Left ventricle myocardium superior (tissue), 1 donor: ENCODE results near the gene MLANA. TPM values are rescaled to one million over a fixed set of nuclear protein-coding genes. Genes with fewer than 3 reads are reported as not detected.
A peak's percentile ranks its signal among the peaks of the same experiment; 100 is the strongest.

Experiments
- ATAC-seq: fragments of 200-7000 bp; cut with Tn5 transposase; one replicate; pipeline ENCODE4 v1.9.1; 2020; ENCODE audit warnings: mild to moderate bottlenecking, moderate library complexity
- DNase-seq: peaks from one replicate; pipeline ENCODE4 v3.0.0-alpha.2; 2020
- intact Hi-C: fragments of 100-400 bp; cut with micrococcal nuclease; formaldehyde crosslinking; loops from one replicate; pipeline ENCODE4 v1.11.0; 2022
- total RNA-seq: library from RNA; stranded (reverse); fragmentation: NEBNext Ultra II Directional; extraction: Animal tissue kit (Norgen Biotek cat#: 25700); gene quantifications from one replicate; pipeline ENCODE4 v1.2.1, GENCODE V29; 2021
- donor health status: DM: no; HTN: yes; CAD: no; lungs with severe emphysema.

The MLANA gene
- total RNA-seq, 1 donor from 2014 or later, result not detected

DNA sequence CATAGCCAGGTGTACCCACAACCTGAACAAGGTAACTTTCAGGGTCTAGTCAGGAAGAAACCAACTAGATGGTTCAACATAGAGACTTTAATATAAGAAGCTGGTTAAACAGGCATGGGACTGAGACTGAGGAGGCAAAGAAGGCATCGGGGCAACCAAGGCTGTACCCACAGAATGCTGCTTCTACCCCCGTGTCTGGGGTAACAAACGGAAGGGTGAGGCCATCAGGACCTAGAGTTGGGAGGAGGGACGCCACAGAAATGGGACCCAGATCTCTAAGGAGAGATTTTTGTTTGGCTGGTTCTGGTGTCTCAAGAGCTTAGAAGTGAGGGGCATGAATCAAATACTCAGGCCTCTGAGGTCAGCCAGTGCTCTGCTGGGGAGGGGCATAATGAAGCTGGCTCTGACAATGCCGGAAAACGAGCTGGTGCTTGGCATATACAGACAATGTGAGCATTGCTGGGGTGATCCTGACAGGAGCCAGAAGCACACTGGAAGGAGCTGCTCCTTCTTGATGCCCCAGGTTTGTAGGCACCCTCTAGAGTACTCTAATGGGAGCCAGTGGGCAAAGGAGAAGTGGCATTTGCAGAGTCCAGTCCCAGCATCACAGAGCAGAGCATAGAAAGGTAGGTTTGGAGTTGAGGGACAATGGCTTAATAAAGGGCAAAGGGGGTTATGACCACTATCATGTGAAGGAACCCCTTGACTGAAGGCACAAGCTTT is 3.7 kb downstream of the MLANA start:
- DNase-seq (no peak), ATAC-seq (no peak)
- intact Hi-C loops, result no loop called here

DNA sequence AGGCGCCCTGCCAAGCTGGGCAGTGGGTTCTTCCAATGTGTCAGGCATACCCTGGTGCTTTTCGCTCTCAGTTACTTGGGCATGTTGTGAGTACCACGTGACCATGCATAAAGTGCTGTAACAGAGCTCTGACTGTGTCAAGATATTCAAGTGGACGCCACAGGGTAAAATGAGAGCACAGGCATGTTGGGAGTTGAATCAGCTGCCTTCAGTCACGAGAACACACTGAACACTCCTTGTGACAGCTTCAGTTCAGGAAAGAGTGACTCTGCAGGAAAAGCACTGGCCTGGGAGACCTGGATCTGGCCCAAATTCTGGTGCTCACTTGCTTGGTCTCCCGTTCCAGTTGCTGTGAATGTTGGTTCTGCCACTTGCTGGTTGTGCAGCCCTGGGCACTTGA is 5.1 kb downstream of the MLANA start:
- intact Hi-C loops, result no loop called here
- ATAC-seq, result peak; percentile 76

DNA sequence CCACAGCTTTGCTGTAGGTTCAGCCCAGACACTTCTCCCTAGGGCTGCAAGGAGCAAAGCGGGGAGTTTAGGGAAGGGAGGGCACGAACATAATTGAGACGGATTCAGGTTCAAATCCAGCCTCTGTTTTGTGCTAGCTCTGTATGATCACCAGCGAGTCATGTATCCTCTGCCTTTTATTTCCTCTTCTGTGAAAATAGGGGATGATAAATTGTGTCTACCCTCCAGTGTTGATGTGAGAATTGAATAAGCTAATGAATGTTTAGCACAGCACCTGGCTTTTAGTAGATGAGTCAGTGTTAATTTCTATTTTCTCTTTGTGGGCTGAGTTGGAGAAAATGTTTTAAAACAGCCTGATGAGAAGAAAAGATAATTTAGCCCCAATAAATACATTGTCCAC is 6.2 kb downstream of the MLANA start:
- no peak for ATAC-seq
- intact Hi-C loops, result no loop called here
- DNase-seq, result no peak

More for the DNA sequence above, 5.1 kb downstream of the MLANA start:
- no peak for DNase-seq

DNA sequence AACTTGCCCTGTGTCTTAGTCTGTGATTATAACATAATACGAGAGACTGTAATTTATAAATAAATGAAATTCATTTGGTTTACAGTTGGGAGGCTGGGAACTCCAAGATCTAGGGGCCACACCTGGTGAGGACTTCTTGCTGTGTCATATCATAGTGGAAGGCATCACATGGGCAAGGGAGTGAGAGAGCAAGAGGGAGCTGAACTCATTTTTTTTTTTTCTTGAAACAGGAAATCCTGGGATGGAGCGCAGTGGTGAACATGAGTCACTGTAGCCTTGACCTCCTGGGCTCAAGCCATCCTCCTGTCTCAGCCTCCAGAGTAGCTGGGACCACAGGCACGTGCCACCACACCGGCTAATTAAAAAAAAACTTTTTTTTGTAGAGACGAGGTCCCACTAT is 7.2 kb downstream of the MLANA start:
- intact Hi-C loops, result no loop called here
- DNase-seq (no peak), ATAC-seq (no peak)

DNA sequence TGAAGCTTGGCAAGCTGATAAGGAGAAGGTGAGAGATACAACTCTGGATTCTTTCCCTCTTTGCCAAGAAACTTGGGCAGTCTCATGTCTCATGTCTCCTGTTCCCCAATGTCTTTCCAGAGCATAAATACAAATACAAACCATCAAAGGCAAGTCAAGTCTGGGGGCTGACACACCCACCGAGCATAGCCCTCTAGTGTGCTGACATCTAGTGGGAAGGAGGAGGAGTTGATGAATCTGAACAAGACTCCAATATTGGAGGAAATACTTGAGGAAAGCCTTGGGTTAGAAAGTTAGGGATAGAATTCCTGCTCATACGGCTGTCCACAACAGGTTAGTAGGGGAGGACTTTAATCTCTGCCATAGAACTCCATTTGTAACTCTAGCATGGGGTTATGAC is 8.6 kb downstream of the MLANA start:
- intact Hi-C loops, result no loop called here
- DNase-seq (no peak), ATAC-seq (no peak)

DNA sequence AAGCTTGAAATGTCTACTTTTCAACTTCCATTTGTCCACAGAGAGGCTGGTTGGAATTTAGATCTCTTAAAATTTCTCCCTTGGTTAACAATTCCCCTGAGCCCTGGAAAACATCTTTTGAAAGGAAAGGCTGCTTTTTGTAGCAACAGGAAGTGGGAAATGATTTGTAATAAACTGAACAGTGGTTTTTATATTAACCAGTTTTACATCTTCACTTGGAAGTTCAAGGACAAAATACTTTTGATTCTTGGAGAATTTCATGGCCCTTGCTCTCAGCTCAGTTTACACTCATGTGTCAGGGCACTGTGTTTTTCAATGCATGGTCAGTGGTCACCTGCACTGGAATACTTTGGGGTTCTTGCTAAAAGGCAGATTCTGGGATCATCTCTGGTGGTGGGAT is 9.9 kb downstream of the MLANA start:
- DNase-seq, result no peak
- no peak for ATAC-seq
- intact Hi-C loops, result no loop called here

DNA sequence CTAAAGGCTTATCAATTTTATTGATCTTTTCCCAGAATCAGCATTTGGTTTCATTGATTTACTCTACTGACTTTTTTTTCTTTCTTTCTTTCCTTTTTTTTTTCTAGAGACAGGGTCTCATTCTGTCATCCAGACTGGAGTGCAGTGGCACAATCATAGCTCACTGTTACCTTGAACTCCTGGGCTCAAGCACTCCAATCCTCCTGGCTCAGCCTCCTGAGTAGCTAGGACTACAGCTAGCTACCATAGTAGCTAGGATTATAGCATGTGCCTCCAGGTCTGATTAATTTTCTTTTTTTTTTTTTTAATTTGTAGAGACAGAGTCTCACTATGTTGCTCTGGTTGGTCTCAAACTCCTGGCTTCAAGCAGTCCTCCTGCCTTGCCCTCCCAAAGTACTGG is 11.7 kb downstream of the MLANA start:
- no peak for ATAC-seq
- intact Hi-C loops, result no loop called here
- no peak for DNase-seq

DNA sequence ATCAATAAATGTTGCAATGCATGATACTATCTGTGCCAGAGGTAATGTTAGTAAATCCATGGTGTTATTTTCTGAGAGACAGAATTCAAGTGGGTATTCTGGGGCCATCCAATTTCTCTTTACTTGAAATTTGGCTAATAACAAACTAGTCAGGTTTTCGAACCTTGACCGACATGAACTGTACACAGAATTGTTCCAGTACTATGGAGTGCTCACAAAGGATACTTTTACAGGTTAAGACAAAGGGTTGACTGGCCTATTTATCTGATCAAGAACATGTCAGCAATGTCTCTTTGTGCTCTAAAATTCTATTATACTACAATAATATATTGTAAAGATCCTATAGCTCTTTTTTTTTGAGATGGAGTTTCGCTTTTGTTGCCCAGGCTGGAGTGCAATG is 18.2 kb downstream of the MLANA start:
- intact Hi-C loops, result no loop called here
- ATAC-seq (no peak), DNase-seq (no peak)

DNA sequence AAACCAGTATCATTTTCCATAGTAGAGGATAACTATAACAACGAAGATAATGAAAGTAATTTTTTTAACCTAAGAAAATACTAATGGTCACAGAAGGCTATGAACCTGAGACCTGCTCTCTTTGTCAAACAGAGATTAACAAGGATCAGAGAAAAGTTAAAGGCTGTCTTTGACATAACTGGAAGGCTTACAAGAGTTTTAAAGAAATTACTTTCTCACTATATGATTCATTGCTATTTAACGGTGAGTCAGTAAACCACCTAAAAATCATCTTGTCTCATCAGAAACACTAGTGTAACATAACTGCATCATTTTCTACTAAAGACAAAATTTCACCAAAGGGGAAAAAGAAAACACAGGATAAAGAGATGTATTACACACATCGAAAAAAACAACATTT is 19.3 kb downstream of the MLANA start:
- DNase-seq (no peak), ATAC-seq (no peak)
- intact Hi-C loops, result no loop called here

DNA sequence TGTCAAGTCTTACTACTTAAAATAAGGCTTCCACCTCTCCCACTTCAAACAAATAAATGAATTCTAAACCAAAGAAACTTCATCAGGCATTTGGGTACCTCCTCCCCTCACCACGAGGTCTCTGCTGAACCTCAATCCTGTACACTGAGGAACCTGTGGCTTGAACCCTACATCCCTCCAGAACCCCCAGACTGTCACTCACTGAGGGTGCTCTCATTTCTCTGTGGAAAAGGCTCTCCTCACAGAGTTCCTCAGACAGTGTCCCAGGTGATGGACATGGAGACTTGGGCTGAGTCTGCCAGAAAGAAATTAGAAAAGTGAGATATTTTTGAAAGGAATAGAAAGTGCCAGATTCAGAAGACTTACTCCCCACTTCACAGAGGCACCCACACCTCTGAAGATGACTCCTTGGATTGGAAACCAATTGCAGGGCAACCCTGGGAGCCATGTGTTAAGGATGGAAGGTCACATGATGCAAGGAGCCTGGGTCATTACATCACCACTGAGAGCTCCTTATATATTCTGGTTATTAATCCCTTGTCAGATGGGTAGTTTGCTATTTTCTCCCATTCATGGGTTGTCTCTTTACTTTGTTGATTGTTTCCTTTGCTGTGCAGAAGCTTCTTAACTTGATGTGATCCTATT is 19.8 kb downstream of the MLANA start:
- ATAC-seq (no peak), DNase-seq (no peak)
- intact Hi-C loops, result no loop called here

DNA sequence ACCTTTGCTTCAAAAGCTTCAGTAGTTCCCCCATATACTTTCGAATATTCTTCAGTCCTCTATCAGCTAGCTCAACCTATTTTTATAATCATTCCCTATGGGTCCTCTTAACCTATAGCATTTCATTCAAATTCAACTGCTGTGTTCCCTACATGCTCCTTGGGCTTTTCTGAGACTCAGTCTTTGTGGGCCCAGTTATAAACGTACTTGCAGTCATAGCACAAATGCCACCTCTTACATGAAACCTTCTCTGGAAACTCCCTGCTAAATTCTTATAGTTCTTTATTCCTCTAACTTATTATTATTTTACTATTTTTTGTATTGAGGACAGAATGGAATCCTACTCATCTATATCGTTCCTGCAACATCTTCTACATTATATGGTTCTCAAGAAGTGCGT is 24.7 kb downstream of the MLANA start:
- ATAC-seq (no peak), DNase-seq (no peak)
- intact Hi-C loops, result no loop called here

DNA sequence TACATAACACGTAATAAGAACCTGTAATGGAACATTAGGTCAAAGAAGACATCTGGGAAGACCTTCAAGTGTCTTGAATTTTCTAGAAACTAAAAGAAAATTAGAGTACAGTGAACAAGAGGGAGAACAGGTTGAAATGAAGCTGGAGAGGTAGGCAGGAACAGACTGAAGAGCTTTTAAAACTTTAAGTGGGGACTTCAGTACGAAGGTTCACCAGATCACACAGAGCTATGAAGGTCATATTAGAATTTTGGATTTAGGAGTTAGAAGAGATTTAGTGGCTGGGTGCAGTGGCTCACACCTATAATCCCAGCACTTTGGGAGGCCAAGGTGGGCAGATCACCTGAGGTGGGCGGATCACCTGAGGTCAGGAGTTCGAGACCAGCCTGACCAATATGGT is 26.6 kb downstream of the MLANA start:
- DNase-seq (no peak), ATAC-seq (no peak)
- intact Hi-C loops, result no loop called here

DNA sequence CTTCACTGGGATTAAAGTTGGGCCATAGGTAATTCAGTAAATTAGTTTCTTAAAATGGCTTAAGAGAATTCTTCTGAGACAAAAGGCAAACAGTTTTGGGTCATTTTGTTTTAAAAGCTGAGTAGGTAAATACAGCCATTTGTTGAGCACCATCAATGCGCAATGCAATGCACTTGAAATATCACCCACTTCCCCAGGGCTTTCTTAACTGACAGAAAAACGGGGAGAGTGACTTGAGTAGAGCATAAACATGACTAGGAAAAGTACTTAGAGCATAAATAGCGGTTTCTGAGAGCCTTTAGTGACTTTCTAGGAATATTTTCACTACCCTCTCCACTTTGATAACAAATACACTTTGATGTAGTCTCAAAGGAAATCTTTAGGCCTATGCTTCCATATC is 27.2 kb downstream of the MLANA start:
- intact Hi-C loops, result no loop called here
- ATAC-seq (no peak), DNase-seq (no peak)

DNA sequence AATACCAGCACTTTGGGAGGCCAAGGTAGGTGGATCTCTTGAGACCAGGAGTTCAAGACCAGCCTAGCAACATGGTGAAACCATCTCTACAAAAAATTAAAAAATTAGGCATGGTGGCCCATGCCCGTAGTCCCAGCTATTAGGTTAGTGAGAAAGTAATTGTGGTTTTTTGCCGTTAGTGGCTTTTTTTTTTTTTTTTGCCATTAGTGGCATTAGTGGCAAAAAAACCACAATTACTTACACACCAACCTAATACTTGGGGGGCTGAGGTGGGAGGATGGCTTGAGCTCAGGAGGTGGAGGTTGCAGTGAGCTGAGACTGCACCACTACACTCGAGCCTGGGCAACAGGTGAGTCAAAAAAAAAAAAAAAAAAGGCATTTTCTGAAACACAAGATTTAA is 27.8 kb downstream of the MLANA start:
- DNase-seq (no peak), ATAC-seq (no peak)
- intact Hi-C loops, result no loop called here

DNA sequence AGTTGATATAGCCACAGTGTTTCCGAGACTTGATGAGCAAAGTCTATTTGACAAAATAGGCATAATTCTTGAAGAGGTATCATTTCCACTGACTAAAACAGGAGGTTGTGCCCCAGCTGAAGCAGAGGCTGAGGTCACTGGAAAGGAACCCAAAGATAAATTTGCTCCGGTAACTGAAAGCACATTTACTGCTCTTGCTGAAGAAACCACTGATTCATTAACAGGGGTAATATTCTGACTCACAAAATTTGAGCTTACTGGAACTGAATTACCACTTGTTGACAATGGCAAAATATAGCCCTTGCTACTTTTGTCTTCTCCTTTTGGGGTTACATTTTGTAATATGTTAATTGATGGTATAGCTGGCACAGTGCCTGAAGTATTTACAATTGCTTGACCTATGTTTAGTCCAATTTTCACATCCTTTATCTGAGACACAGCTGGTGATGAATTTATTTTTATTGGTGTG is 30.2 kb downstream of the MLANA start:
- ATAC-seq (no peak), DNase-seq (no peak)
- intact Hi-C loops, result no loop called here

DNA sequence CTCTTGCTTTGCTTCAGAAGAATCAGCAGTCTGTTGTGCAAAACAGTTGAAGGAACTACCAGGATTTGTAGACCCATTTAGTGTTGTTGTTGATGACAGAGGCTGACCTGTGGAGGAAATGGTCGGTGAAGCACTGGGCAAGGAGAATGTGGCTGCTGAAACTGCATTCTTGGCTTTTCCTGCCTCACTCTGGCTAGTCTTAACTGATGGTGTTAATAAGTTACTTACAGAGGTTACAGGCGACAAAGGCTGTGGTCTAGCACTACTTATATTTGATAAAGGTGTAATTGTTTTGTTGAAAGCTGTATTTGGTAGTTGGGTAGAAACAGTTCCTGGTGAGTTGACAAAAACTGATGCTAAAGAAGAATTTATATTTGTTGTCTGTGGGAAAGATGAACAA is 31.5 kb downstream of the MLANA start:
- intact Hi-C loops, result no loop called here
- ATAC-seq (no peak), DNase-seq (no peak)

DNA sequence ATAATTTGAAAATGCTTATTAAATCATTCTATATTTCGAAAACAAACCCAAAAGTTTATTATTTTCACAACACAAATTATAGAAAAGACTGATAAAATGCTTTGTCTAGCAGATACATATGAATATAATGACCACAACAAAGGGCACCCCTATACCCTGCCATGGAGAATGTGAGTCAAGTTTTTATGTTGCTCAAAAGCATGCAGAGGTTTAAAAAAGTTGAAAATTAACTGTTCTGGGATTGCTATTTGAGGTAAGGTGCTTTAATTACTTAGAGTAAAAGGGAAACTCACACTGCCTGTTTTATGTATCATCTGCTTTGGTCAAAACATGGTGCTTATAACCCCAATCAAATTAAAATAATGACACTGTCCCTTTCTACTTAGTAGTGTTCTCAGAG is 41.0 kb downstream of the MLANA start:
- DNase-seq, result no peak
- no peak for ATAC-seq
- intact Hi-C loops, result no loop called here

DNA sequence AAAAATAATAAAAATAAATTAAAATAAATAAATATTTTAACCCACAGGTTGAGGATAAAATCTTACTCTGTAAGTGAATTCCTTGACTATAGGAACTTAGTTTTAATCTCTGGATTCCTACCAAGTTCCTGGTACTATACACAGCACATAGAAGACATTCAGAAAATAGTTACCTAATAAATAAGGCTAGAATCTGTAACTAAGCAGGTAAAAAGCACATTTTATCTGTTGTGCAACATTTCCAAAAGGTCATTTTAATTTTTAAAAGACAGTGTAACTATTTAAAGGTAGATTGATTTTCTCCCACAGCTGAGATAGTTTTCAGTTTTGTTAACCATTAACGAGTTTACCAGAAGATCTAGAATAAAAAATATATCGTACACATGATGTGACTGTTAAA is 47.8 kb downstream of the MLANA start:
- intact Hi-C loops, result no loop called here
- ATAC-seq, result no peak
- DNase-seq, result no peak

DNA sequence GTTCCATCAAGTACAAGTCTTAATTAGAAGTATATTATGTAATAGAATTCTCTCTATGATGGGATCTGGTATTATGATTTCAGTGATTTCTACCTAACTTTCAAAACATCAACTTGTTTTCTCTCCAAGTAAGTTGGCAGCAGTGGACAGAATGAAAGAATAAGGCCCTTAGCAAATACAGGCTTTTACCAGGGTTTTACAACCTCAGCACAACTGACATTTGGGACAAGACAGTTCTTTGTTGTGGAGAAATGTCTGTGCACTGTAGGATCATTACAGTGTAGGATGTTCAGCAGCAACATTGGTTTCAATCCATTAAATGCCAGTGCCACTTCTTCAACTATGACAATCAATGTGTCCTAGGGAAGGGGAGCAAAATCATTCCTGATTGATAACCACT is 48.8 kb downstream of the MLANA start:
- no peak for ATAC-seq
- no peak for DNase-seq
- intact Hi-C loops, result no loop called here

DNA sequence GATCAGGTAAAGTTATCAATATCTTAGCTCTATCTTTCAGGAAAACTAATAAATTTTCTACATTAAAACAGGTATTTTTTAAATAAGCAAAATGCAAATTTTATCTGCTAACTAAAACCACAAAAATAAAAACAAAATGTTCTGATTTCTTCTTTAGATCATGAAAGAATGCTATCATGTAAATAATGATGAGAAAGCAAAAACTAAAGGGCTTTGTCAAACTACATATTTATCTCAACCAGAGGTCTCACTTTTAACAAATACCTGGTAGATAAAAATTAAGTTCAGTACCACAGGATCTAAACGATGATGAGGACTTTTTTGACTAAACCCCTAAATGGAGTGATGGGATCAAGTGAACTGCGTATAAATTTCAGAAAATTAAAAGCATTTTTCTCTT is 50.5 kb downstream of the MLANA start:
- intact Hi-C loops, result no loop called here
- DNase-seq (no peak), ATAC-seq (no peak)

DNA sequence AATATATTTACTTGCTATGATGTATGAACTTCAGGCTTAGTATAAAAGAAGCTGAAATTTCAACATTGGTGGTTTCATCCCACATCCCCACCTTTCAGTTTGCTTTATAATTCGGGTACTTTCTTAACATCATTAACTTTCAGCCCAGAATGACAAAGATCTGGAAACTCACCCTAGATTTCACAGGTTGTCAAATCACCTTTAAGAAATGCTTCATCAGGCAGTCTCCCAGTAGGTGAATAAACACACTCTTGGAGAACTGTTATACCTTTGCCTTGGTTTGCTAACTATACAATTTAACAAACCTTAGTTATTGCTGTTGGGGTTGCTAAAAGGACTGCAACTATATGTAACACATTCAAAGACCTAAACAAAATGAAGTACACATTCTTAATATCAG is 54.4 kb downstream of the MLANA start:
- DNase-seq (no peak), ATAC-seq (no peak)
- intact Hi-C loops, result no loop called here
